A673 (cell line): ENCODE data around the gene GSTT2B.
"Not testable (repeated sequence)": the region's sequence is repeated elsewhere in the genome, so short reads cannot be mapped to it uniquely, and the experiment has no call there.

Experiments used
- EZH2 ChIP-seq: fragments of 200-600 bp; sonication (generic); IDR thresholded peaks from 2 replicates; pipeline ENCODE4 v1.6.1; 2017; ENCODE audit warnings: borderline replicate concordance, low read depth, mild to moderate bottlenecking, mixed read lengths, antibody characterized with exemption, low read length; ENCODE audit not compliant: poor library complexity, severe bottlenecking
- TF ChIP-seq, protein P1 (sequence below): fragments of 300-800, 200-600 bp; sonication (generic); conservative IDR thresholded peaks from 2 replicates; pipeline ENCODE4 v1.5.1; 2017; ENCODE audit warnings: low read depth, mild to moderate bottlenecking, antibody characterized with exemption, low read length, moderate library complexity, mixed read lengths

DNA sequence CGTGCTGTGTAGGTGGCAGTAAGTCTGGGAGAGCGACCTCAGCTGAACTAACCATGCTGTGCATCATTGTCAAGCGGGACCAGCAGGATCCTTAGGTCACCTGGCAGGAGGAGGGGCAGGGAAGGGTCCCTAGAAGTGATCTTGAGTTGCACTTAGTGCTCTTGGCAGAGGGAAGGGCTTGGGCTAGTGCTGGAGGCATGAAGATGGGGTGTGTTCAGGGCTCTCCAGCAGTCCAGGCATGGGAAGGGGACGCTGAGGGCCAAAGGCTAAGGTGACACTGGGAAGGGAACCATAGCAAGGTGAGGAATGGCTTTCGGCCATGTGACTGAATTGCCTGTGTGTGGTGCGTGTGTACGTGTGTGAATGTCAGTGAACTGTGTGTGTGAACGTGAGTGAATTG, 25.1 kb upstream of the GSTT2B start:
- TF ChIP-seq, protein P1, sequence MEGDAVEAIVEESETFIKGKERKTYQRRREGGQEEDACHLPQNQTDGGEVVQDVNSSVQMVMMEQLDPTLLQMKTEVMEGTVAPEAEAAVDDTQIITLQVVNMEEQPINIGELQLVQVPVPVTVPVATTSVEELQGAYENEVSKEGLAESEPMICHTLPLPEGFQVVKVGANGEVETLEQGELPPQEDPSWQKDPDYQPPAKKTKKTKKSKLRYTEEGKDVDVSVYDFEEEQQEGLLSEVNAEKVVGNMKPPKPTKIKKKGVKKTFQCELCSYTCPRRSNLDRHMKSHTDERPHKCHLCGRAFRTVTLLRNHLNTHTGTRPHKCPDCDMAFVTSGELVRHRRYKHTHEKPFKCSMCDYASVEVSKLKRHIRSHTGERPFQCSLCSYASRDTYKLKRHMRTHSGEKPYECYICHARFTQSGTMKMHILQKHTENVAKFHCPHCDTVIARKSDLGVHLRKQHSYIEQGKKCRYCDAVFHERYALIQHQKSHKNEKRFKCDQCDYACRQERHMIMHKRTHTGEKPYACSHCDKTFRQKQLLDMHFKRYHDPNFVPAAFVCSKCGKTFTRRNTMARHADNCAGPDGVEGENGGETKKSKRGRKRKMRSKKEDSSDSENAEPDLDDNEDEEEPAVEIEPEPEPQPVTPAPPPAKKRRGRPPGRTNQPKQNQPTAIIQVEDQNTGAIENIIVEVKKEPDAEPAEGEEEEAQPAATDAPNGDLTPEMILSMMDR, result not testable (repeated sequence)
- TF ChIP-seq EZH2, result not testable (repeated sequence)
